AG04449 (cell line): ENCODE data around the gene SHISA4.
A peak's percentile ranks its signal among the peaks of the same experiment; 100 is the strongest.
"Not testable (repeated sequence)": the region's sequence is repeated elsewhere in the genome, so short reads cannot be mapped to it uniquely, and the experiment has no call there.

ENCODE experiments used
- CTCF ChIA-PET: fragments of 350-600 bp; formaldehyde crosslinking; extraction: SDS; loops from one replicate; lab custom pipeline; 2021; ENCODE audit warnings: antibody characterized with exemption; lab: Yijun Ruan, JAX
- POLR2A ChIA-PET: fragments of 400-600, 350-600 bp; formaldehyde crosslinking; extraction: SDS; loops from one replicate; lab custom pipeline; 2020; ENCODE audit warnings: antibody characterized with exemption, inconsistent platforms; lab: Yijun Ruan, JAX
- DNase-seq: peaks from one replicate; pipeline ENCODE4 v3.0.0-alpha.2; 2010; ENCODE audit warnings: low read depth, low spot score
- H3K4me3 ChIP-seq: 2 replicates; pipeline ENCODE4 v1.5.1; 2011; ENCODE audit warnings: low read depth, mild to moderate bottlenecking, control low read depth, low read length
- TF ChIP-seq, protein P1 (sequence below): IDR thresholded peaks from one replicate; pipeline ENCODE4 v1.5.1; 2011; ENCODE audit warnings: mild to moderate bottlenecking, moderate library complexity, low read length, control low read depth, inconsistent platforms; ENCODE audit not compliant: insufficient read depth; ENCODE audit errors: missing control alignments

SHISA4 gene, protein sequence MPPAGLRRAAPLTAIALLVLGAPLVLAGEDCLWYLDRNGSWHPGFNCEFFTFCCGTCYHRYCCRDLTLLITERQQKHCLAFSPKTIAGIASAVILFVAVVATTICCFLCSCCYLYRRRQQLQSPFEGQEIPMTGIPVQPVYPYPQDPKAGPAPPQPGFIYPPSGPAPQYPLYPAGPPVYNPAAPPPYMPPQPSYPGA

DNA sequence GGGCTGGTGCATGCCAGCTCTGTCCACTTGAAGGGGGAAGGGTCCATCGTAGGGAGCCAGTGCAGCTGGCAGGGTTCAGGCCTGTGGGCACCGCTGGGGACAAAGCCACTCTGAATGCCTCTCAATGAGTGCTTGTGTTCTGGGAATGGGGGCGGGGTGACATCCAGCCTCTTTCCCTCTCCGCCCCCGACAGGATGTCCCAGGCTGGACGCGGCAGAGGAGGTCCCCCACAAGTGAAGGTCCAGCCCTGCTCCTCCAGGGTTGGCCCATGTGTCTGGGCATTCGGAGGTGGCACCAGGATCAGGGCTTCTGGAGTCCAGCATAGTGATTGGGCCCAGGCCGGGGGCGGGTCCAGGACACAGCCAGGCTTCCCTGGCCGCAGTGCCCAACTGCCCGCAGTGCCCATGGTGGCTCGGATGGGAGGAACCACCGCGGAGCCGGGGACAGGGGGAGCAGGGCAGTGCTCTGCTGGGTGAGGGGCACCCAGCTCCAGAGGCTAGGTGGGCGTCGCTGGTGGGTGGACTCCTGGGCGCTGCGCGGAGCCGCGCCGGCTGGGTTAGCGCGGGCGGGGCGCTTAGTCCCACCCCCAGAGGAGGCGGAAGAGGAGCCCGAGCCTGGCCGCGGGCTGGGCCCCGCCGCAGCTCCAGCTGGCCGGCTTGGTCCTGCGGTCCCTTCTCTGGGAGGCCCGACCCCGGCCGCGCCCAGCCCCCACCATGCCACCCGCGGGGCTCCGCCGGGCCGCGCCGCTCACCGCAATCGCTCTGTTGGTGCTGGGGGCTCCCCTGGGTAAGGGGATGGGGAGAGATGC lies at the start of gene SHISA4:
Gene SHISA4, plus strand, starts transcription at position 617 of the 808 bp plus-strand sequence. Its CDS starts 97 bp downstream, at position 714.
- ChIA-PET POLR2A (interaction anchor here (0.7 to 1.0 kb wide), 4 partner anchors 12 to 285 kb away, joined by 3 read pairs; no protein-coding TSS in a partner anchor), CTCF (interaction anchor here (1.2 to 15.5 kb wide), 2 partner anchors 10 to 82 kb away, joined by 5 to 656 read pairs; no protein-coding TSS in a partner anchor)
- TF ChIP-seq, protein P1, sequence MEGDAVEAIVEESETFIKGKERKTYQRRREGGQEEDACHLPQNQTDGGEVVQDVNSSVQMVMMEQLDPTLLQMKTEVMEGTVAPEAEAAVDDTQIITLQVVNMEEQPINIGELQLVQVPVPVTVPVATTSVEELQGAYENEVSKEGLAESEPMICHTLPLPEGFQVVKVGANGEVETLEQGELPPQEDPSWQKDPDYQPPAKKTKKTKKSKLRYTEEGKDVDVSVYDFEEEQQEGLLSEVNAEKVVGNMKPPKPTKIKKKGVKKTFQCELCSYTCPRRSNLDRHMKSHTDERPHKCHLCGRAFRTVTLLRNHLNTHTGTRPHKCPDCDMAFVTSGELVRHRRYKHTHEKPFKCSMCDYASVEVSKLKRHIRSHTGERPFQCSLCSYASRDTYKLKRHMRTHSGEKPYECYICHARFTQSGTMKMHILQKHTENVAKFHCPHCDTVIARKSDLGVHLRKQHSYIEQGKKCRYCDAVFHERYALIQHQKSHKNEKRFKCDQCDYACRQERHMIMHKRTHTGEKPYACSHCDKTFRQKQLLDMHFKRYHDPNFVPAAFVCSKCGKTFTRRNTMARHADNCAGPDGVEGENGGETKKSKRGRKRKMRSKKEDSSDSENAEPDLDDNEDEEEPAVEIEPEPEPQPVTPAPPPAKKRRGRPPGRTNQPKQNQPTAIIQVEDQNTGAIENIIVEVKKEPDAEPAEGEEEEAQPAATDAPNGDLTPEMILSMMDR = no peak
- H3K4me3 ChIP-seq = peak within 1 kb of the TSS; percentile 74
- DNase-seq = no peak

DNA sequence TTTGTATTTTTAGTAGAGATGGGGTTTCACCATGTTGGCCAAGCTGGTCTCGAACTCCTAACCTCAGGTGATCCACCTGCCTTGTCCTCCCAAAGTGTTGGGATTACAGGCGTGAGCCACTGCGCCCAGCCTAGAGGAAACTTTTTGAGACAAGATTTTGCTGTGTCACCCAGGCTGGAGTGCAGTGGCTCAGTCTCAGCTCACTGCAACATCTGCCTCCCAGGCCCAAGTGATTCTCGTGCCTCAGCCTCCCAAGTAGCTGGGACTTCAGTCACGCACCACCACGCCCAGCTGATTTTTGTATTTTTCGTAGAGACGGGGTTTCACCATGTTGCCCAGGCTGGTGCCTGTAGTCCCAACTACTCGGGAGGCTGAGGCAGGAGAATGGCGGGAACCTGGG lies 49.6 kb upstream of the SHISA4 start:
- H3K4me3 ChIP-seq, POLR2A ChIA-PET, DNase-seq: not testable (repeated sequence)
- CTCF ChIA-PET = interaction anchor here (0.8 to 3.9 kb wide), 2 partner anchors 11 to 133 kb away, joined by 3 to 31 read pairs; partner anchors contain the start of gene IPO9

DNA sequence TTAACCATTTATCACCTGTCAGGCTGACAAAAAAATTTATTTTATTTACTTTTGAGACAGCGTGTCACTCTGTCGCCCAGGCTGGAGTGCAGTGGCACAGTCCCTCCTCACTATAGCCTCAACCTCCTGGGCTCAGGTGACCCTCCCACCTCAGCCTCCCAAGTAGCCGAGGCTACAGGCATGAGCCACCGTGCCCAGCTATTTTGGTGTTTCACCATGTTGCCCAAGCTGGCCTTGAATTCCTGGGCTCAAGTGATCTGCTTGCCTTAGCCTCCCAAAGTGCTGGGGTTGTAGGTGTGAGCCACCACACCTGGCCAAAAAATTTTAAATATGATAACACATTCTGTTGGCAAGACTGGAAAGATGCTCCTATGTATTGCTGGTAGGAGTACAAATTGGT lies 48.6 kb upstream of the SHISA4 start:
- H3K4me3 ChIP-seq = no peak overlapping the region
- ChIA-PET POLR2A (no interaction called here), CTCF (interaction anchor here (1.1 to 1.7 kb wide), 2 partner anchors 10 to 280 kb away, joined by 3 to 6 read pairs; no protein-coding TSS in a partner anchor)
- TF ChIP-seq, protein P1 = no peak
- DNase-seq = no peak

DNA sequence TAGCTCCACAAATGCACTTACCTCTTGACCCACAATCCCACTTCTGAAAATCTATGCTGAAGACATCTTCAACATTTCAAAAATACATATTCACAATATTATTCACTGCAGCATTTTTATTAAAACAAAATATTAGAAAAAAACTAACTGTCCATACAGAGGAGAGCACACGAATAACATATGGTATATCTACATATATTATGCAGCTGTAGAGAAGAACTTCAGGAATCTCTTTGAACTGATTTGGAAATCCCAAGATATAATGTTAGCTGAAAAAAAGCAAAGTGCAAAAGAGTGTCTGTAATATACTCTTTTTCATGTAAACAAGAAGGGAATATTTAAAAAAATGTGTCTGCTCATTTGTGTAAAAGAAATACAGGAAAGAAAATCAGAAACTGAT lies 48.2 kb upstream of the SHISA4 start:
- TF ChIP-seq, protein P1 = no peak
- ChIA-PET CTCF (interaction anchor here (0.7 to 1.7 kb wide), 4 partner anchors 11 to 280 kb away, joined by 3 to 6 read pairs (median 3); no protein-coding TSS in a partner anchor), POLR2A (no interaction called here)
- DNase-seq = no peak
- H3K4me3 ChIP-seq = no peak overlapping the region

DNA sequence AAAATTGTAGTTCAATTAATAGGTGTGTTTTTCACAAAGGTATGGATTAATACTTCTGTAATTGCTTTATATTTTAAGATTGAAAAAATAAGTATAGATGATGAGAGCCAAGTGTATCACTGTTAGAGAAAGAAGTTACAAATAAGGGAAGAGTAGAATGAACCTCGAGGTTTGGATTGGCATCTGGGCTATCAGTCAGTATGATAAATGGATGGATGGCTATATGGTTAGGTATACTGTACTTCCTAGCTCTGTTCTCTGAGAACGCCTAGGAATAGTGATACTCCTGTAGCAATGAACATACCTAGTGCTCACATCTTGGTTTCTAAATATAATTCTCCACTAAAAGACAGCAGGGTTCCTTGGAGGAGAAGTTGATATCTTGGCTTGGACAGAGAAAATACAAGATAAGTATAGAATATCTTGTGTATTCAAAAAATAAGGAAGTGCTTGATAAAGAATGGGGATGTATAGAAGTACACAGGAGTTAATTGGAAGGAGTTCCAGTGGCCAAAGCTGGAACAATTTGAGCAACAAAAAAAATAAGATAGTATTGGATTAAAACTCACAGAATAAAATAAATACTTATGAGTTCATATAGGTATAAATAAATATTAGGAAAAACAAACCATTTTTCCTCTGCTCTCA lies 47.3 kb upstream of the SHISA4 start:
- TF ChIP-seq, protein P1 = no peak
- ChIA-PET POLR2A (no interaction called here), CTCF (interaction anchor here (0.9 to 1.7 kb wide), 7 partner anchors 11 to 104 kb away, joined by 3 to 6 read pairs (median 3); partner anchors contain the start of gene IPO9)
- H3K4me3 ChIP-seq = no peak overlapping the region
- no peak for DNase-seq

DNA sequence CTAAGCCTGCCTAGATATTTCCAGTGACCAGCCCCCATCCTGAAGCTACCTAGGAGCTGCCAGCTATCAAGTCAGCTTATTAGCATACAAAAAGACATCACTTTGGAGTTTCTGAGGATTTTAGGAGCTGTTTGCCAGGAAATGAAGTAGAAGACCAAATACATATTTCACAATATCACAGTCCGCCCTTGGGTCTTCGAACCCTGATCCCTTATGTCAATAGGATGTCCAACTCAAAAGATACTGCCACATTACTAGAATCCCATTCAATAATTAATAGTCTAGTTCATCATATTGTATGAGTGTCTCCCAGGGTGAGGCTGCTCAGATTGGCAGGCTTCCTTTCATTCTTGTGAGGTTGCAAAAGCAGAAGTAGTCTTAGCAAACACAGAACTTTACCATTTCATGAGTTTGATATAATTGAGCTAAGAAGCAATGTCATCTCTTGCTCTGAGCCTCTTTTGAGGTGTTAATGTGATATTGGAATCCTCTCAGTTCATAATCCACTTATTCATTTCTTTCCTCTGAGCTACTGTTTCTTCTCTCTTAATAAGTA lies 46.1 kb upstream of the SHISA4 start:
- ChIA-PET CTCF (interaction anchor here (0.6 to 1.6 kb wide), 10 partner anchors 10 to 457 kb away, joined by 3 to 4 read pairs (median 3); partner anchors contain the start of gene IPO9), POLR2A (no interaction called here)
- TF ChIP-seq, protein P1 = no peak
- DNase-seq = no peak
- H3K4me3 ChIP-seq = no peak overlapping the region
